Endothelial cell (in vitro differentiated cells): ENCODE measurements around the gene BACE1-AS. TPM values are rescaled to one million over a fixed set of nuclear protein-coding genes. Genes with fewer than 3 reads are reported as not detected.
A peak's percentile ranks its signal among the peaks of the same experiment; 100 is the strongest.

Experiments
- DNase-seq: peaks from one replicate; pipeline ENCODE4 v3.0.0; 2021; ENCODE audit warnings: low spot score
- H3K27ac Mint-ChIP-seq: one replicate; pipeline ENCODE4 v1.8.0; 2021; ENCODE audit warnings: mixed read lengths, inconsistent platforms; ENCODE audit not compliant: unreplicated experiment
- H3K27me3 Mint-ChIP-seq: one replicate; pipeline ENCODE4 v1.8.0; 2021; ENCODE audit warnings: mild to moderate bottlenecking, moderate library complexity, mixed read lengths, inconsistent platforms; ENCODE audit not compliant: unreplicated experiment
- H3K36me3 Mint-ChIP-seq: one replicate; pipeline ENCODE4 v1.8.0; 2021; ENCODE audit warnings: mild to moderate bottlenecking, low read depth, mixed read lengths, inconsistent platforms; ENCODE audit not compliant: unreplicated experiment
- H3K4me1 Mint-ChIP-seq: one replicate; pipeline ENCODE4 v1.8.0; 2021; ENCODE audit warnings: mild to moderate bottlenecking, mixed read lengths, inconsistent platforms; ENCODE audit not compliant: unreplicated experiment
- H3K4me3 Mint-ChIP-seq: one replicate; pipeline ENCODE4 v1.8.0; 2021; ENCODE audit warnings: mild to moderate bottlenecking, mixed read lengths, inconsistent platforms; ENCODE audit not compliant: unreplicated experiment
- H3K9me3 Mint-ChIP-seq: one replicate; pipeline ENCODE4 v1.8.0; 2021; ENCODE audit warnings: mixed read lengths, inconsistent platforms; ENCODE audit not compliant: unreplicated experiment
- total RNA-seq: library from RNA; stranded (reverse); fragmentation: NEBNext Ultra II Directional; extraction: Animal tissue kit (Norgen Biotek cat#: 25700); gene quantifications from one replicate; pipeline ENCODE4 v1.2.1, GENCODE V29; 2021; ENCODE audit not compliant: unreplicated experiment
- TF ChIP-seq, protein P1 (sequence below): fragments of 200-600 bp; sonication (generic); IDR thresholded peaks from one replicate; pipeline ENCODE4 v1.5.0; 2021; ENCODE audit warnings: antibody characterized with exemption; ENCODE audit not compliant: unreplicated experiment

BACE1-AS gene
- total RNA-seq, 1 donor from 2014 or later, result 10.2 TPM

DNA sequence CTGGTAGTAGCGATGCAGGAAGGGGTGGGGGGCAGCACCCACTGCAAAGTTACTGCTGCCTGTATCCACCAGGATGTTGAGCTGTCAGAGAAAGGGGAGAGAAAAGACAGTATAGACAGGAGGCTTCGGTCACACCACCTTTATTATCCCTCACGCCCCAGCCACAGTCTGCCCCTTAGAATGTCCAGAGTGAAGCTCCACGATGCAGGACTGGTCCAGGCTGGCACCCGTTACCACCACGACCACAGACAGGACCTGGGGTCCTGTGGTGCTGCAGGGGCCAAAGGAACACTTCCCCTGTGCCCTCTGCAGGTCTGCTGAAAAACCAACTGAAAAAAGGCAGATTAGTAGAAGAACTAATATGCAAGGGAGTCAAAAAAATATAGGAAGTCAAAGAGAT is 5.7 kb downstream of the BACE1-AS start:
- Mint-ChIP-seq H3K4me3 (no peak overlapping the region), H3K27me3 (peaks cover 2% of the 10 kb centered on the region), H3K36me3 (peaks cover 20% of the 10 kb centered on the region), H3K4me1 (peaks cover 19% of the 10 kb centered on the region), H3K9me3 (no peaks in the 10 kb centered on the region), H3K27ac (no peak overlapping the region)
- TF ChIP-seq, protein P1, sequence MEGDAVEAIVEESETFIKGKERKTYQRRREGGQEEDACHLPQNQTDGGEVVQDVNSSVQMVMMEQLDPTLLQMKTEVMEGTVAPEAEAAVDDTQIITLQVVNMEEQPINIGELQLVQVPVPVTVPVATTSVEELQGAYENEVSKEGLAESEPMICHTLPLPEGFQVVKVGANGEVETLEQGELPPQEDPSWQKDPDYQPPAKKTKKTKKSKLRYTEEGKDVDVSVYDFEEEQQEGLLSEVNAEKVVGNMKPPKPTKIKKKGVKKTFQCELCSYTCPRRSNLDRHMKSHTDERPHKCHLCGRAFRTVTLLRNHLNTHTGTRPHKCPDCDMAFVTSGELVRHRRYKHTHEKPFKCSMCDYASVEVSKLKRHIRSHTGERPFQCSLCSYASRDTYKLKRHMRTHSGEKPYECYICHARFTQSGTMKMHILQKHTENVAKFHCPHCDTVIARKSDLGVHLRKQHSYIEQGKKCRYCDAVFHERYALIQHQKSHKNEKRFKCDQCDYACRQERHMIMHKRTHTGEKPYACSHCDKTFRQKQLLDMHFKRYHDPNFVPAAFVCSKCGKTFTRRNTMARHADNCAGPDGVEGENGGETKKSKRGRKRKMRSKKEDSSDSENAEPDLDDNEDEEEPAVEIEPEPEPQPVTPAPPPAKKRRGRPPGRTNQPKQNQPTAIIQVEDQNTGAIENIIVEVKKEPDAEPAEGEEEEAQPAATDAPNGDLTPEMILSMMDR, result no peak
- no peak for DNase-seq

DNA sequence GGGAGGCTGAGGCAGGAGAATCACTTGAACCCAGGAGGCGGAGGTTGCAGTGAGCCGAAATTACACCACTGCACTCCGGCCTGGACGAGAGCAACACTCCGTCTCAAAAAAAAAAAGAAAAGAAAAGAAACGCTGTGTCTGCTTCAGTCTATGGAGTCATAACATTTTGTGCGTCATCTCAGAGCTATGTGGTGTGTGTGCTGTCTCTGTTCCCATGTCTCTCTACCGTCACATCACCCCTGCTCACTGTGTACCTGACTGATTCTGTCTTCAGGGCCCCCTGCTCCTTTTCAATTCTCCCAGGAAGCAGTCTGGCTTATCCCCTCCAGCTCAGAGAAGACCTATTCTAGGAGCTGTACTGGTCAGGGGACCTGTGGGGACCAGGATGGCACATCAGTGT is 7.0 kb downstream of the BACE1-AS start:
- Mint-ChIP-seq H3K27me3 (no peaks in the 10 kb centered on the region), H3K36me3 (peaks cover 15% of the 10 kb centered on the region), H3K9me3 (no peaks in the 10 kb centered on the region), H3K4me3 (no peak overlapping the region), H3K27ac (no peak overlapping the region), H3K4me1 (peaks cover 19% of the 10 kb centered on the region)
- TF ChIP-seq, protein P1, result no peak
- DNase-seq, result no peak

DNA sequence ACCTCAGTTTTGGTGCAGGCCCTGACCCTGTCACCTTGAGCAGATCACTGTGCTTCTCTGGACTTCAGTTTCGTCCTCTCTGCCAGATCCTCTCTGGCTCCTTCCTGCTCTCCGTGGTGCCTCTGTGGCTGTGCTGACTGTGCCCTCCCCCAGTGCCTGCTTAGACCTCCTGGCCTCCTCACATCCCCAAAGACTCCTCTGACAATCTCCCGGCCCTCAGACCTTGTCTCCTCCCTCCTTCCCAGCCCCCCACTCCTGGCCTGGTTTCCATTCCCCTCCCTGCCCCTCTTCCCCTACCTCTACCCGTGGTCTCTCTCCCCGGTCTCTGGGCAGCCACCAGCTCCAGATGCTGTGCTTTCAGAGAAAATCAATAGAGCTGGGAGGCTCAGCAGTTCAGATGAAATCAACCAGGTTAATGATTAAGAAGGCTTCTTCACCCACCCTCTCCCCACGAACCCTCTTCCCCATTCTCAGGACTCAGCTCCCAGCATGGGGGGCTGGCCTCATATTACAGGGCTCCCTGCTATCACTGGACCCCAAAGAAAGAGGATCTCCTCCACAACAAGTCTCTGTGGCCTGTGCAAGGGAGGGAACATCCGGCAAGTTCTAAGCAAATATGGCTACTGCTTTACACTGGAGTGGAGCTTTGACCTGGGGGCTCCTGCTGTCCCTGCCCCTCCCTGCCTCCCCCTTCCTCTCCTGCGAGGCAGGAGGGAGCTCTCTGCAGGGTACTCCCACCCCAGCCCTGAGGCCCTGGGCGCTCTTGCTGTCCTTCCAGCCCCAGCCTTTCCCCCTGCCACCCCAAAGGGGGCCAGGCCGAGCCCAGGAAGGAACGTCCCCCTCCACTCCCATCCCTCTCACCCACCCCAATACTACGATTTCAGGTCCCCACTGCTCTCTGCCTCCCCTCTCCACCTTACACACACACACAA is 8.5 kb downstream of the BACE1-AS start:
- peaks cover 9% of the 10 kb centered on the region for H3K36me3 Mint-ChIP-seq
- H3K27me3 Mint-ChIP-seq, result no peaks in the 10 kb centered on the region
- no peak overlapping the region for H3K27ac Mint-ChIP-seq
- H3K9me3 Mint-ChIP-seq, result no peaks in the 10 kb centered on the region
- no peak overlapping the region for H3K4me3 Mint-ChIP-seq
- no peak for DNase-seq
- H3K4me1 Mint-ChIP-seq, result peaks cover 23% of the 10 kb centered on the region
- TF ChIP-seq, protein P1, result no peak

DNA sequence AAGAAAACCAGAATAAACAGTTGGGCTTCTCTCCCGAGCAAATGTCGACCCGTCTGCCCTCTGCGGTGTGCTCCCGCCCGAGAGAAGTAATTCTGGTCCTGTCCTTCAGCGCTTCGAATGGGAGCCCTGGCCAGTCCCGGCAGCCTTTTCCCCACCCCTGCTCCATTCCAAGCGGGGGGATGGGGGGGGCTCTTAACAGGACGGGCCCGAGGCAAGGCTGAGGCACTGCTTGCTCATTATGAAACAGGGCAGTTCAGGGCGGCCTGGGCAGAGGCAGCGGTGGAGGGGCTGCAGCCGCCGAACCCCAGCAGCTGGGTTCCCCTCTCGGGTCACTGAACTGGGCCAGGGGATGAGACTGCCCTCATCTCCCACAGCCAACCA is 9.1 kb downstream of the BACE1-AS start:
- H3K4me1 Mint-ChIP-seq, result peaks cover 23% of the 10 kb centered on the region
- no peaks in the 10 kb centered on the region for H3K27me3 Mint-ChIP-seq
- TF ChIP-seq, protein P1, result no peak
- no peaks in the 10 kb centered on the region for H3K9me3 Mint-ChIP-seq
- no peak overlapping the region for H3K4me3 Mint-ChIP-seq
- no peak overlapping the region for H3K27ac Mint-ChIP-seq
- peaks cover 9% of the 10 kb centered on the region for H3K36me3 Mint-ChIP-seq
- DNase-seq, result no peak

DNA sequence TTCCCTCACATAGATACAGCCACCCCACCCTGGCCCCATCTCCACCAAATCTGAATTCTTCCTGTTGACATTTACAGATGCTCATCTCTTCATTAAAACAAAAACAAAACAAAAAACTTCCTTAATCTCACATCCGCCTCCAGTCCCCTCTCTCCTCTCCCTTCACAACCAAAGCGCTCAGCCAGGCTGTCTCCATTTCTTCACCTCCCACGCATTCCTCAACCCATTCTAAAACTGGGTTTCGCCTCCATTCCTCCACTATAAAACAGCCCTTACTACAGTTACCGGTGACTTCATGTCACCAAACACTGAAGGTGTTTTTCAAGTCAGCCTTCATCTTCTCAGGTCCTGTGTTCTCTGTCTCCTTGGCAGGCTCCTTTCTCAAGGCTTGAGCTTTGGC is 9.6 kb downstream of the BACE1-AS start:
- H3K9me3 Mint-ChIP-seq, result no peaks in the 10 kb centered on the region
- peaks cover 23% of the 10 kb centered on the region for H3K4me1 Mint-ChIP-seq
- H3K27ac Mint-ChIP-seq, result peak overlapping the region; percentile 28
- peaks cover 9% of the 10 kb centered on the region for H3K36me3 Mint-ChIP-seq
- no peak for DNase-seq
- H3K4me3 Mint-ChIP-seq, result peak overlapping the region; percentile 76
- H3K27me3 Mint-ChIP-seq, result no peaks in the 10 kb centered on the region
- TF ChIP-seq, protein P1, result no peak
